ENCODE results near the gene RXFP2.

GRCh38 chr13:31767175-31767900, 28.0 kb downstream of the RXFP2 start:
- TF ChIP-seq EZH2 (IDR thresholded peaks at IDR 0.05; ENCODE audit: borderline replicate concordance) (no peak), CTCF (IDR thresholded peaks at IDR 0.05; ENCODE audit: poor library complexity) (no peak)

Data from hepatocyte (in vitro differentiated cells).